Mammary epithelial cell (primary cell): ENCODE data around the gene KRI1.

ENCODE experiments used
- CTCF ChIP-seq, 2 donors: IDR thresholded peaks in 1 of 2; conservative IDR thresholded peaks in 1 of 2; 2 replicates each; pipeline ENCODE4 v1.5.1; 2011 to 2012; ENCODE audit warnings: inconsistent platforms in 2 of 2, low read length in 2 of 2, mild to moderate bottlenecking in 2 of 2, control low read depth in 1 of 2, low read depth in 1 of 2; ENCODE audit not compliant: insufficient read depth in 1 of 2; ENCODE audit errors: extremely low read depth in 1 of 2
- EZH2 ChIP-seq: IDR thresholded peaks from 2 replicates; pipeline ENCODE4 v1.6.1; 2012; ENCODE audit warnings: low read length, inconsistent platforms, borderline replicate concordance

GRCh38 chr19:10587022-10587838 is 21.4 kb upstream of the KRI1 start, which contains the start of gene AP1M2:
- TF ChIP-seq CTCF (conservative IDR thresholded peaks at IDR 0.05 in 1 of 2, IDR thresholded peaks at IDR 0.05 in 1 of 2; ENCODE audit: extremely low read depth in 1 of 2, insufficient read depth in 1 of 2, low read depth in 1 of 2, low read length in 2 of 2) = no peak
- no peak for TF ChIP-seq EZH2
